Ovary (tissue), 3 donors: ENCODE data around the gene JADE1.

Experiments
- CTCF ChIP-seq, 3 donors: fragments of 450-650 bp in 2 of 3; fragments of 200-600 bp in 1 of 3; IDR thresholded peaks; one replicate each; pipeline versions ENCODE4 v1.5.1 to v1.8.0; 2016 to 2022; ENCODE audit warnings: antibody characterized with exemption in 3 of 3, mild to moderate bottlenecking in 1 of 3
- EP300 ChIP-seq: sonication (generic); formaldehyde crosslinking; IDR thresholded peaks from one replicate; pipeline ENCODE4 v1.6.1; 2017; ENCODE audit warnings: antibody characterized with exemption
- POLR2A ChIP-seq: fragments of 450-650 bp; IDR thresholded peaks from one replicate; pipeline ENCODE4 v1.6.1; 2017; ENCODE audit warnings: antibody characterized with exemption, mild to moderate bottlenecking, moderate library complexity
- donor health status: DM: no; HTN: no; CAD: no.

- no peak for TF ChIP-seq CTCF (IDR thresholded peaks at IDR 0.05)
- no peak for TF ChIP-seq EP300
- TF ChIP-seq POLR2A = no peak
Observed at GRCh38 chr4:128841402-128841801, 31.9 kb downstream of the JADE1 start.
